HepG2 (cell line): ENCODE results near the gene SRBD1. TPM values are rescaled to one million over a fixed set of nuclear protein-coding genes. Genes with fewer than 3 reads are reported as not detected.

ENCODE experiments used
- CEBPB ChIP-seq: IDR thresholded peaks from 2 replicates; pipeline ENCODE4 v1.6.1; 2011; ENCODE audit warnings: low read depth, low read length, improper control_type of control experiment, borderline replicate concordance
- CREB1 ChIP-seq, 2 experiments: fragments of 450-650 bp in 1 of 2; IDR thresholded peaks; 2 replicates each; pipeline ENCODE4 v1.6.1; 2016 to 2017; ENCODE audit warnings: control low read depth in 1 of 2, mild to moderate bottlenecking in 1 of 2, missing compliant biosample characterization in 1 of 2, missing genetic modification characterization in 1 of 2
- EHMT2 ChIP-seq: fragments of 200-600 bp; sonication (generic); IDR thresholded peaks from 2 replicates; pipeline ENCODE4 v1.7.0; 2017; ENCODE audit warnings: antibody characterized with exemption, low read depth, low read length, borderline replicate concordance
- EP300 ChIP-seq, 3 experiments: sonication (generic) in 1 of 3; formaldehyde crosslinking in 1 of 3; IDR thresholded peaks; 2 replicates each; pipeline versions ENCODE4 v1.5.1 to v1.6.1; 2011 to 2020; ENCODE audit warnings: low read depth in 2 of 3, low read length in 2 of 3, borderline replicate concordance in 1 of 3, improper control_type of control experiment in 1 of 3, mild to moderate bottlenecking in 1 of 3, missing genetic modification reagents in 1 of 3, moderate library complexity in 1 of 3
- ETV6 ChIP-seq: sonication (generic); formaldehyde crosslinking; conservative IDR thresholded peaks from 2 replicates; pipeline ENCODE4 v1.4.0; 2020; ENCODE audit warnings: missing genetic modification reagents
- FOXK1 ChIP-seq: sonication (generic); formaldehyde crosslinking; IDR thresholded peaks from 2 replicates; pipeline ENCODE4 v1.4.0; 2020; ENCODE audit warnings: low read depth, missing genetic modification reagents, borderline replicate concordance
- GATAD1 ChIP-seq: IDR thresholded peaks from 2 replicates; pipeline ENCODE4 v1.6.1; 2016; ENCODE audit warnings: missing genetic modification reagents, missing compliant biosample characterization
- GATAD2A ChIP-seq: IDR thresholded peaks from 2 replicates; pipeline ENCODE4 v1.6.1; 2016
- HMG20A ChIP-seq: IDR thresholded peaks from 2 replicates; pipeline ENCODE4 v1.6.1; 2016; ENCODE audit warnings: borderline replicate concordance
- HOXA3 ChIP-seq: sonication (generic); formaldehyde crosslinking; IDR thresholded peaks from 2 replicates; pipeline ENCODE4 v1.5.0; 2020; ENCODE audit warnings: missing genetic modification reagents
- NFIC ChIP-seq: IDR thresholded peaks from 2 replicates; pipeline ENCODE4 v1.6.1; 2012; ENCODE audit warnings: mild to moderate bottlenecking, low read length, inconsistent platforms
- SMAD3 ChIP-seq: sonication (generic); formaldehyde crosslinking; IDR thresholded peaks from 2 replicates; pipeline ENCODE4 v1.4.0; 2020; ENCODE audit warnings: missing genetic modification reagents
- STAG1 ChIP-seq: sonication (generic); formaldehyde crosslinking; IDR thresholded peaks from 2 replicates; pipeline ENCODE4 v1.4.0; 2020; ENCODE audit warnings: missing genetic modification reagents
- TAF15 ChIP-seq: fragments of 200-400 bp; formaldehyde crosslinking; IDR thresholded peaks from one replicate; pipeline ENCODE4 v1.6.1; 2018; ENCODE audit warnings: mild to moderate bottlenecking, low read depth, low read length; ENCODE audit not compliant: poor library complexity, severe bottlenecking
- TBX2 ChIP-seq: sonication (generic); formaldehyde crosslinking; IDR thresholded peaks from 2 replicates; pipeline ENCODE4 v1.5.0; 2020; ENCODE audit warnings: missing genetic modification reagents, mild to moderate bottlenecking, borderline replicate concordance
- TCF12 ChIP-seq, 2 experiments: fragments of 450-650 bp in 1 of 2; sonication (generic) in 1 of 2; formaldehyde crosslinking in 1 of 2; IDR thresholded peaks; 2 replicates each; pipeline versions ENCODE4 v1.6.1 to v1.8.0; 2017 to 2022; ENCODE audit warnings: antibody characterized with exemption in 1 of 2, mild to moderate bottlenecking in 1 of 2, missing genetic modification reagents in 1 of 2, moderate library complexity in 1 of 2
- U2AF1 ChIP-seq: fragments of 200-400 bp; formaldehyde crosslinking; optimal IDR thresholded peaks from 2 replicates; pipeline ENCODE3; 2017; ENCODE audit warnings: mild to moderate bottlenecking, low read depth, low read length
- WIZ ChIP-seq: sonication (generic); formaldehyde crosslinking; IDR thresholded peaks from 2 replicates; pipeline ENCODE4 v1.5.1; 2020; ENCODE audit warnings: mild to moderate bottlenecking, missing genetic modification reagents
- ZNF746 ChIP-seq: sonication (generic); formaldehyde crosslinking; IDR thresholded peaks from 2 replicates; pipeline ENCODE4 v1.8.0; 2022; ENCODE audit warnings: mild to moderate bottlenecking, missing genetic modification reagents
- polyA plus RNA-seq, 8 experiments: library from polyadenylated mRNA; depleted of rRNA in 3 of 8; stranded (reverse) in 7 of 8; unstranded in 1 of 8; fragments of >200 nt; fragmentation: Illumina TruSeq in 4 of 8; extraction: Trizol in 4 of 8; gene quantifications; 2 replicates each; pipeline versions ENCODE4 v1.2.1 to v1.2.3, GENCODE V29; 2011 to 2016; ENCODE audit warnings: low read depth in 4 of 8, missing spikeins in 1 of 8, mixed read lengths in 1 of 8; ENCODE audit not compliant: insufficient read depth in 1 of 8
- total RNA-seq, 5 experiments: library from RNA; depleted of rRNA; stranded (reverse); fragments of >200 nt; fragmentation: Illumina TruSeq; extraction: Trizol; gene quantifications; 2 replicates each; pipeline ENCODE4 v1.2.3, GENCODE V29; 2016; ENCODE audit warnings: low read depth in 1 of 5
- TF ChIP-seq, protein P1 (sequence below): sonication (generic); formaldehyde crosslinking; IDR thresholded peaks from 2 replicates; pipeline ENCODE4 v1.4.0; 2020; ENCODE audit warnings: missing genetic modification reagents
- TF ChIP-seq, protein P2 (sequence below): sonication (generic); IDR thresholded peaks from 2 replicates; pipeline ENCODE4 v1.6.1; 2016; ENCODE audit warnings: low read depth, borderline replicate concordance
- TF ChIP-seq, protein P3 (sequence below): IDR thresholded peaks from 2 replicates; pipeline ENCODE4 v1.6.1; 2018; ENCODE audit warnings: missing genetic modification reagents
- TF ChIP-seq, protein P4 (sequence below): sonication (generic); formaldehyde crosslinking; IDR thresholded peaks from 2 replicates; pipeline ENCODE4 v1.4.0; 2020; ENCODE audit warnings: missing genetic modification reagents

Gene SRBD1
- total and polyA plus RNA-seq, 2 of the 13 experiments (the other 11 are each of a cell fraction or from before 2014, with no cell fraction given), result 3.2 to 23.9 TPM

DNA sequence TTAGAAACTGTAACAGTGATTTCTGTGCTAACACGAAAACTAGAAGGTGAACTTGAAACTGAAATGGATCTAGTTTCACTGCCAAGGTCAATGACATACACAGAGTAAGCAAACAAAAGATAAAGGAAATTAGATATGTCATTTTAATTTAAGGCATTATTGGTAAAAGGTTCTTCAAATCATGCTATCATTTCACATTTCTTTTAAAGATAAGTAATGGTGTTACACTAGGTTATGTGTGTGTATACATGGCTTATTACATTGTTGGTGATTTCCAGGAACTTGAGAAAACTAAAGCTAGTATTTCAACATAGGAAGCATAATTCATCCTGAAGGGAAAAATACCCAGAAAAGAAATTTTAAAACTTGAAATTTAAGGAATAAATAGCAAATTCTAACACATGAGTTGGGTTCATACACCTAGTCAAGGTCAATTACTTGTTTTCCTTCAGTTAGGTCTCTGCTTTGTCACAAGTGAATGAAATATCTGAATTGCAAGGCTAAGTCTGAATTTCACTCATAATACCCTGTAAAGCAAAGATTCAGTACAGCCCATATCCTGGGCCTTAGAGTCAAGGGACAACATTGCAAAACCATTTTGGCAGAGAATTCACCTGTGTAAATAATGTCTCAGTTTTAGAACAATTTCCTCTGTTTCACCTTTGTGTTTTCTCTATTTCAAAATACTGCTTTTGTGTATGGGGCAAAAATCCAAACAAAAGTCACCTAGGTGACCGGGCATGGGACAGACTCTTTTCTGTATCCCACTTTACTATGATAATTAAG lies 141.6 kb downstream of the SRBD1 start (continued):
- TF ChIP-seq U2AF1 (no peak), ZNF746 (CRISPR knock-in tag) (no peak), GATAD1 (CRISPR knock-in tag) (no peak), ETV6 (CRISPR knock-in tag) (no peak), FOXK1 (CRISPR knock-in tag) (0 out of 2 replicates have a peak, but pooled peaks have one; percentile 38), NFIC (peak; percentile 98), TBX2 (CRISPR knock-in tag) (peak; percentile 59), TCF12 (IDR thresholded peaks at IDR 0.05) (no peak), TCF12 (CRISPR knock-in tag; IDR thresholded peaks at IDR 0.05) (peak; percentile 63; the same call in 1 of the 2 replicates), EHMT2 (peak; percentile 68; the same call in 1 of the 2 replicates), HMG20A (peak; percentile 93), EP300 (IDR thresholded peaks at IDR 0.05; ENCODE audit: low read depth in 2 of 2, low read length in 2 of 2) (peak; percentile 92 to 94), EP300 (CRISPR knock-in tag; IDR thresholded peaks at IDR 0.05; ENCODE audit: borderline replicate concordance) (peak; percentile 72), GATAD2A (peak; percentile 91), CREB1 (IDR thresholded peaks at IDR 0.05) (no peak), CREB1 (CRISPR knock-in tag; IDR thresholded peaks at IDR 0.05) (peak; percentile 80), STAG1 (CRISPR knock-in tag) (peak; percentile 15; the same call in 1 of the 2 replicates), SMAD3 (CRISPR knock-in tag) (0 out of 2 replicates have a peak, but pooled peaks have one; percentile 52), CEBPB (peak; percentile 94), HOXA3 (CRISPR knock-in tag) (no peak), TAF15 (no peak), WIZ (CRISPR knock-in tag) (no peak)
- TF ChIP-seq, protein P1, sequence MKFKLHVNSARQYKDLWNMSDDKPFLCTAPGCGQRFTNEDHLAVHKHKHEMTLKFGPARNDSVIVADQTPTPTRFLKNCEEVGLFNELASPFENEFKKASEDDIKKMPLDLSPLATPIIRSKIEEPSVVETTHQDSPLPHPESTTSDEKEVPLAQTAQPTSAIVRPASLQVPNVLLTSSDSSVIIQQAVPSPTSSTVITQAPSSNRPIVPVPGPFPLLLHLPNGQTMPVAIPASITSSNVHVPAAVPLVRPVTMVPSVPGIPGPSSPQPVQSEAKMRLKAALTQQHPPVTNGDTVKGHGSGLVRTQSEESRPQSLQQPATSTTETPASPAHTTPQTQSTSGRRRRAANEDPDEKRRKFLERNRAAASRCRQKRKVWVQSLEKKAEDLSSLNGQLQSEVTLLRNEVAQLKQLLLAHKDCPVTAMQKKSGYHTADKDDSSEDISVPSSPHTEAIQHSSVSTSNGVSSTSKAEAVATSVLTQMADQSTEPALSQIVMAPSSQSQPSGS (CRISPR knock-in tag), result peak; percentile 23; the same call in 1 of the 2 replicates
- TF ChIP-seq, protein P2, sequence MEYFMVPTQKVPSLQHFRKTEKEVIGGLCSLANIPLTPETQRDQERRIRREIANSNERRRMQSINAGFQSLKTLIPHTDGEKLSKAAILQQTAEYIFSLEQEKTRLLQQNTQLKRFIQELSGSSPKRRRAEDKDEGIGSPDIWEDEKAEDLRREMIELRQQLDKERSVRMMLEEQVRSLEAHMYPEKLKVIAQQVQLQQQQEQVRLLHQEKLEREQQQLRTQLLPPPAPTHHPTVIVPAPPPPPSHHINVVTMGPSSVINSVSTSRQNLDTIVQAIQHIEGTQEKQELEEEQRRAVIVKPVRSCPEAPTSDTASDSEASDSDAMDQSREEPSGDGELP, result peak; percentile 80; the same call in 1 of the 2 replicates
- TF ChIP-seq, protein P3, sequence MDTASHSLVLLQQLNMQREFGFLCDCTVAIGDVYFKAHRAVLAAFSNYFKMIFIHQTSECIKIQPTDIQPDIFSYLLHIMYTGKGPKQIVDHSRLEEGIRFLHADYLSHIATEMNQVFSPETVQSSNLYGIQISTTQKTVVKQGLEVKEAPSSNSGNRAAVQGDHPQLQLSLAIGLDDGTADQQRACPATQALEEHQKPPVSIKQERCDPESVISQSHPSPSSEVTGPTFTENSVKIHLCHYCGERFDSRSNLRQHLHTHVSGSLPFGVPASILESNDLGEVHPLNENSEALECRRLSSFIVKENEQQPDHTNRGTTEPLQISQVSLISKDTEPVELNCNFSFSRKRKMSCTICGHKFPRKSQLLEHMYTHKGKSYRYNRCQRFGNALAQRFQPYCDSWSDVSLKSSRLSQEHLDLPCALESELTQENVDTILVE (CRISPR knock-in tag), result peak; percentile 63; the same call in 1 of the 2 replicates
- TF ChIP-seq, protein P4, sequence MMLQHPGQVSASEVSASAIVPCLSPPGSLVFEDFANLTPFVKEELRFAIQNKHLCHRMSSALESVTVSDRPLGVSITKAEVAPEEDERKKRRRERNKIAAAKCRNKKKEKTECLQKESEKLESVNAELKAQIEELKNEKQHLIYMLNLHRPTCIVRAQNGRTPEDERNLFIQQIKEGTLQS, result no peak
